PC-3 (cell line): ENCODE measurements around the gene MOB2. TPM values are rescaled to one million over a fixed set of nuclear protein-coding genes. Genes with fewer than 3 reads are reported as not detected.

Experiments used
- ATAC-seq: fragments of 200-7000 bp; cut with Tn5 transposase; 2 replicates; pipeline ENCODE4 v1.9.1; 2020; ENCODE audit warnings: mild to moderate bottlenecking, moderate library complexity
- BruUV-seq: library from RNA; stranded (reverse); fragments of 400-500 nt; replicated peaks from 2 replicates; lab custom pipeline; 2021; lab: Mats Ljungman, UMichigan
- CTCF ChIA-PET: fragments of 300-600 bp; sonication (Branson Sonifier 250); formaldehyde crosslinking; loops from one replicate; lab custom pipeline; 2022; ENCODE audit warnings: antibody characterized with exemption; lab: Charles Lee
- POLR2A ChIA-PET: fragments of 300-600 bp; sonication (Branson Sonifier 250); formaldehyde crosslinking; loops from one replicate; lab custom pipeline; 2022; ENCODE audit warnings: antibody characterized with exemption; ENCODE audit not compliant: unreplicated experiment; lab: Charles Lee
- DNase-seq: peaks from one replicate; pipeline ENCODE4 v3.0.0-alpha.2; 2015
- H2AFZ ChIP-seq: fragments of 300-600 bp; sonication (generic); 2 replicates; pipeline ENCODE4 v1.6.0; 2016; ENCODE audit warnings: antibody characterized with exemption, low read length
- H3F3A ChIP-seq: fragments of 300-600 bp; sonication (generic); one replicate; pipeline ENCODE4 v1.6.0; 2017; ENCODE audit warnings: antibody characterized with exemption, low read length, control low read depth, mild to moderate bottlenecking; ENCODE audit not compliant: unreplicated experiment
- H3K27ac ChIP-seq: fragments of 300-600 bp; sonication (generic); 2 replicates; pipeline ENCODE4 v1.5.1; 2016; ENCODE audit warnings: mild to moderate bottlenecking, low read length
- H3K27me3 ChIP-seq: fragments of 300-600 bp; sonication (generic); 2 replicates; pipeline ENCODE4 v1.6.1; 2016; ENCODE audit warnings: low read length, mixed read lengths
- H3K36me3 ChIP-seq: fragments of 300-600 bp; sonication (generic); 2 replicates; pipeline ENCODE4 v1.6.1; 2016; ENCODE audit warnings: low read depth, mixed run types, low read length, mixed read lengths
- H3K4me1 ChIP-seq: fragments of 300-600 bp; sonication (generic); 2 replicates; pipeline ENCODE4 v1.5.1; 2016; ENCODE audit warnings: low read length; ENCODE audit not compliant: insufficient read depth
- H3K4me2 ChIP-seq: fragments of 300-600 bp; sonication (generic); 2 replicates; pipeline ENCODE4 v1.6.0; 2016; ENCODE audit warnings: low read length
- H3K4me3 ChIP-seq: fragments of 300-600 bp; sonication (generic); 2 replicates; pipeline ENCODE4 v1.5.1; 2016; ENCODE audit warnings: mild to moderate bottlenecking, low read length, mixed read lengths
- H3K79me2 ChIP-seq: fragments of 300-600 bp; sonication (generic); 2 replicates; pipeline ENCODE4 v1.6.1; 2017; ENCODE audit warnings: low read length, mixed read lengths
- H3K9ac ChIP-seq: fragments of 300-600 bp; sonication (generic); 2 replicates; pipeline ENCODE4 v1.6.0; 2016; ENCODE audit warnings: mild to moderate bottlenecking, low read length
- H3K9me2 ChIP-seq: fragments of 300-600 bp; sonication (generic); replicated peaks from 2 replicates; pipeline ENCODE4 v1.6.1; 2016; ENCODE audit warnings: mixed run types, low read length, mixed read lengths
- H3K9me3 ChIP-seq: fragments of 300-600 bp; sonication (generic); 2 replicates; pipeline ENCODE4 v1.6.1; 2016; ENCODE audit warnings: low read length, mixed read lengths
- H4K20me1 ChIP-seq: fragments of 300-600 bp; sonication (generic); 2 replicates; pipeline ENCODE4 v1.6.1; 2016; ENCODE audit warnings: low read length, mixed read lengths
- CTCF ChIP-seq: fragments of 300-600 bp; sonication (generic); conservative IDR thresholded peaks from 2 replicates; pipeline ENCODE4 v1.5.1; 2017; ENCODE audit warnings: antibody characterized with exemption, low read depth, mild to moderate bottlenecking, low read length
- EZH2 ChIP-seq: fragments of 300-600 bp; sonication (generic); IDR thresholded peaks from one replicate; pipeline ENCODE4 v1.6.1; 2017; ENCODE audit warnings: antibody characterized with exemption, mild to moderate bottlenecking, low read length; ENCODE audit not compliant: unreplicated experiment
- EZH2phosphoT487 ChIP-seq: fragments of 300-600 bp; sonication (generic); IDR thresholded peaks from 2 replicates; pipeline ENCODE4 v1.6.1; 2018; ENCODE audit warnings: mild to moderate bottlenecking, antibody characterized with exemption, low read length, borderline replicate concordance
- intact Hi-C: fragments of 100-400 bp; cut with micrococcal nuclease; formaldehyde crosslinking; loops from 2 replicates; pipeline ENCODE4 v1.9.0; 2023
- total RNA-seq: library from RNA; depleted of rRNA; stranded (reverse); fragments of >200 nt; gene quantifications from 2 replicates; pipeline ENCODE4 v1.2.3, GENCODE V29; 2014

MOB2 gene
- total RNA-seq, 1 experiment from 2014 or later = 31.0 TPM

- DNase-seq = no peak
- intact Hi-C loops = no loop called here
- TF ChIP-seq EZH2phosphoT487 (no peak), CTCF (no peak), EZH2 (no peak)
- Histone ChIP-seq H3K4me3 (no peak overlapping the region), H2AFZ (no peak overlapping the region), H3K27me3 (no peaks in the 10 kb centered on the region), H3K79me2 (no peaks in the 10 kb centered on the region), H3K27ac (no peak overlapping the region), H3K4me2 (no peak overlapping the region), H3K36me3 (no peaks in the 10 kb centered on the region), H4K20me1 (no peaks in the 10 kb centered on the region), H3F3A (no peaks in the 10 kb centered on the region), H3K9ac (no peak overlapping the region), H3K9me2 (no peaks in the 10 kb centered on the region), H3K9me3 (no peaks in the 10 kb centered on the region), H3K4me1 (no peaks in the 10 kb centered on the region)
- BruUV-seq = no TSS peak
- ATAC-seq = no peak
- ChIA-PET CTCF (no interaction called here), POLR2A (no interaction called here)
These were observed 29.8 kb downstream of the MOB2 start for GRCh38 chr11:1456596-1457325.

- no peak for ATAC-seq
- CTCF ChIA-PET = no interaction called here
- intact Hi-C loops = no loop called here
These were observed 30.4 kb downstream of the MOB2 start for GRCh38 chr11:1456176-1456575.

More at GRCh38 chr11:1456176-1456575, 30.4 kb downstream of the MOB2 start:
- no peak overlapping the region for H3K4me3 ChIP-seq
- BruUV-seq = no TSS peak
- no peaks in the 10 kb centered on the region for H3K36me3 ChIP-seq
- H3K9me3 ChIP-seq = no peaks in the 10 kb centered on the region
- no peaks in the 10 kb centered on the region for H4K20me1 ChIP-seq
- no peaks in the 10 kb centered on the region for H3K4me1 ChIP-seq
- H3F3A ChIP-seq = no peaks in the 10 kb centered on the region
- no peak overlapping the region for H2AFZ ChIP-seq
- no peak overlapping the region for H3K27ac ChIP-seq
- TF ChIP-seq EZH2 (no peak), CTCF (no peak), EZH2phosphoT487 (no peak)
- POLR2A ChIA-PET = no interaction called here
- H3K9me2 ChIP-seq = no peaks in the 10 kb centered on the region
- no peak overlapping the region for H3K4me2 ChIP-seq
- H3K27me3 ChIP-seq = no peaks in the 10 kb centered on the region
- H3K79me2 ChIP-seq = no peaks in the 10 kb centered on the region
- no peak overlapping the region for H3K9ac ChIP-seq
- DNase-seq = no peak
